Lower leg skin (tissue), 3 donors: ENCODE results near the gene DRICH1.

Experiments
- POLR2A ChIP-seq, 2 donors: fragments of 450-650 bp; IDR thresholded peaks; one replicate each; pipeline ENCODE4 v1.6.1; 2016 to 2017; ENCODE audit warnings: antibody characterized with exemption in 2 of 2, mild to moderate bottlenecking in 1 of 2, moderate library complexity in 1 of 2
- TF ChIP-seq, protein P1 (sequence below), 3 donors: fragments of 450-650 bp; IDR thresholded peaks; one replicate each; pipeline ENCODE4 v1.5.1; 2016; ENCODE audit warnings: antibody characterized with exemption in 3 of 3, mild to moderate bottlenecking in 3 of 3, moderate library complexity in 2 of 3

DNA sequence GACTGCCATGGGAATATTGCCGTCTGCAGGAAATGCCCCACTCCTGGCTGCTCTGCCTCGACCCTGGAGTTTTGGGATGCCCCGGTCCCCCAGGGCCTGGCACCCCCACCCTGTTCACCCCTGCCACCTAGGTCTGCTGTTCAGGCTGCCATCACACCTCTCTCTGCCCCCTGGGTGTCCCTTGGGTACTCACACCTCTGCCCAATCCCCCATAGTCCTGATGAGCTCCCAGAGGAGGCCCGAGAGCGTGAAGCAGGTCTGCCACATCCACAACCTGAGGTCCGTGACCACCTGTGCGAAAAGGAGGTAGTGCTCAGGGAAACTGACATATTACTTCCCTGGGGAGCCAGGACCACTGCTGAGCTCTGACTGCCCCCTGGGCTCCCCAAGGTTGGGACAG lies 20.2 kb upstream of the DRICH1 start:
- no peak for TF ChIP-seq POLR2A (IDR thresholded peaks at IDR 0.05)
- TF ChIP-seq, protein P1, sequence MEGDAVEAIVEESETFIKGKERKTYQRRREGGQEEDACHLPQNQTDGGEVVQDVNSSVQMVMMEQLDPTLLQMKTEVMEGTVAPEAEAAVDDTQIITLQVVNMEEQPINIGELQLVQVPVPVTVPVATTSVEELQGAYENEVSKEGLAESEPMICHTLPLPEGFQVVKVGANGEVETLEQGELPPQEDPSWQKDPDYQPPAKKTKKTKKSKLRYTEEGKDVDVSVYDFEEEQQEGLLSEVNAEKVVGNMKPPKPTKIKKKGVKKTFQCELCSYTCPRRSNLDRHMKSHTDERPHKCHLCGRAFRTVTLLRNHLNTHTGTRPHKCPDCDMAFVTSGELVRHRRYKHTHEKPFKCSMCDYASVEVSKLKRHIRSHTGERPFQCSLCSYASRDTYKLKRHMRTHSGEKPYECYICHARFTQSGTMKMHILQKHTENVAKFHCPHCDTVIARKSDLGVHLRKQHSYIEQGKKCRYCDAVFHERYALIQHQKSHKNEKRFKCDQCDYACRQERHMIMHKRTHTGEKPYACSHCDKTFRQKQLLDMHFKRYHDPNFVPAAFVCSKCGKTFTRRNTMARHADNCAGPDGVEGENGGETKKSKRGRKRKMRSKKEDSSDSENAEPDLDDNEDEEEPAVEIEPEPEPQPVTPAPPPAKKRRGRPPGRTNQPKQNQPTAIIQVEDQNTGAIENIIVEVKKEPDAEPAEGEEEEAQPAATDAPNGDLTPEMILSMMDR (IDR thresholded peaks at IDR 0.05) = no peak
